Psoas muscle (tissue), 8 donors: Measurements from ENCODE around the gene CYP4B1. TPM values are rescaled to one million over a fixed set of nuclear protein-coding genes. Genes with fewer than 3 reads are reported as not detected.
"Not testable (repeated sequence)": the region's sequence is repeated elsewhere in the genome, so short reads cannot be mapped to it uniquely, and the experiment has no call there.

Experiments used
- ATAC-seq, 4 donors: fragments of 200-7000 bp; cut with Tn5 transposase; one replicate each; pipeline ENCODE4 v1.9.1; 2020; ENCODE audit warnings: moderate library complexity in 3 of 4, mild to moderate bottlenecking in 2 of 4
- DNase-seq, 2 donors: peaks; one replicate each; pipeline ENCODE4 v3.0.0-alpha.2; 2020
- H3K27ac ChIP-seq: fragments of 200-600 bp; one replicate; pipeline ENCODE4 v1.8.0; 2022
- H3K27me3 ChIP-seq, 3 donors: fragments of 200-600 bp in 1 of 3; one replicate each; pipeline versions ENCODE4 v1.6.1 to v1.8.0; 2013 to 2022; ENCODE audit warnings: low read length in 2 of 3, mild to moderate bottlenecking in 2 of 3, moderate library complexity in 1 of 3; ENCODE audit not compliant: insufficient read depth in 3 of 3
- H3K36me3 ChIP-seq, 2 donors: fragments of 200-600 bp in 1 of 2; one replicate each; pipeline versions ENCODE4 v1.6.1 to v1.8.0; 2013 to 2022; ENCODE audit warnings: low read depth in 1 of 2, mild to moderate bottlenecking in 1 of 2, moderate library complexity in 1 of 2; ENCODE audit not compliant: insufficient read depth in 1 of 2
- H3K4me1 ChIP-seq: fragments of 200-600 bp; one replicate; pipeline ENCODE4 v1.8.0; 2022
- H3K4me3 ChIP-seq: fragments of 200-600 bp; one replicate; pipeline ENCODE4 v1.8.0; 2022; ENCODE audit warnings: mild to moderate bottlenecking
- H3K9me3 ChIP-seq: fragments of 200-600 bp; one replicate; pipeline ENCODE4 v1.8.0; 2022
- CTCF ChIP-seq: fragments of 200-600 bp; IDR thresholded peaks from one replicate; pipeline ENCODE4 v1.8.0; 2022; ENCODE audit warnings: antibody characterized with exemption
- WGBS, 3 donors: extraction: QIAGEN DNeasy Blood & Tissue Kit; methylation state at CpG; one replicate each; pipeline versions ENCODE4 v1.1.6 to v1.1.7; 2013; 5-methylcytosine and 5-hydroxymethylcytosine counted together
- intact Hi-C, 2 donors: fragments of 100-400 bp; cut with DNase I; formaldehyde crosslinking; loops; one replicate each; pipeline versions ENCODE4 v1.11.0 to v1.14.2; 2022
- polyA plus RNA-seq, 3 donors: library from polyadenylated mRNA; stranded (reverse); fragments of 200-250 nt; gene quantifications; one replicate each; pipeline ENCODE4 v1.2.3, GENCODE V29; 2013
- total RNA-seq, 4 donors: library from RNA; stranded (reverse); fragmentation: NEBNext Ultra II Directional in 2 of 4; extraction: Animal tissue kit (Norgen Biotek cat#: 25700) in 2 of 4; gene quantifications; one replicate each; pipeline versions ENCODE4 v1.2.1 to v1.2.4, GENCODE V29; 2021 to 2023
- donor health status: healthy with polysubstance abuse.
- donor health status: DM: no; HTN: no; CAD: no; lungs with moderate emphysema.
- donor health status: Bipolar disorder and iron deficiency.
- donor health status: healthy.
- donor health status: DM: yes; HTN: yes; CAD: no.
- donor health status: DM: no; HTN: no; CAD: no.
- donor health status: DM: no; HTN: no; CAD: no.
- donor health status: DM: yes; HTN: yes; CAD: no.

Gene CYP4B1
- total and polyA plus RNA-seq, 7 donors = 0.15 to 37.4 (median 21.9) TPM

DNA sequence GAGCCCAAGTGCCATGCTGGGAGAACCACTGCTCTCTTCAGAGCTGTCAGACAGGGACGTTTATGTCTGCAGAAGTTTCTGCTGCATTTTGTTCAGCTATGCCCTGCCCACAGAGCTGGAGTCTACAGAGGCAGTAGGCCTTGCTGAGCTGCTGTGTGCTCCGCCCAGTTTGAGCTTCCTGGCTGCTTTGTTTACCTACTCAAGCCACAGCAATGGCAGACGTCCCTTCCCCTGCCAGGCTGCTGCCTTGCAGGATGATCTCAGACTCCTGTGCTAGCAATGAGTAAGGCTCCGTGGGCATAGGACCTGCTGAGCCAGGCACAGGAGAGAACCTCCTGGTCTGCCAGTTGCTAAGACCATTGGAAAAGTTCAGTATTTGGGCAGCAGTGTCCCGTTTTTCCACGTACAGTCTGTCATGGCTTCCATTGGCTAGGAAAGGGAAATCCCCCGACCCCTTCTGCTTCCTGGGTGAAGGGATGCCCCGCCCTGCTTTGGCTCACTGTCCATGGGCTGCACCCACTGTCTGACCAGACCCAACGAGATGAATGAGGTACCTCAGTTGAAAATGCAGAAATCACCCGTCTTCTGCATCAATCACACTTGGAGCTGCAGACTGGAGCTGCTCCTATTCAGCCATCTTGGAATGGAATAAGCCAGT, 31.9 kb downstream of the CYP4B1 start:
- Histone ChIP-seq H3K27ac (no peak overlapping the region), H3K36me3 (no peaks in the 10 kb centered on the region), H3K4me1 (no peaks in the 10 kb centered on the region), H3K4me3 (no peak overlapping the region), H3K27me3 (no peaks in the 10 kb centered on the region), H3K9me3 (no peaks in the 10 kb centered on the region)
- DNase-seq (no peak), ATAC-seq (no peak)
- intact Hi-C loops = no loop called here
- no peak for TF ChIP-seq CTCF
- 62 to 65% (median 64%) methylated on average over 10 of the region's 10 CpGs for WGBS, 3 donors

- intact Hi-C loops, H3K4me3 ChIP-seq, ATAC-seq, H3K9me3 ChIP-seq, H3K4me1 ChIP-seq, H3K27me3 ChIP-seq, H3K36me3 ChIP-seq, H3K27ac ChIP-seq, DNase-seq: not testable (repeated sequence)
- 69 to 85% (median 76%) methylated on average over 6 of the region's 6 CpGs for WGBS, 3 donors
Observed at GRCh38 chr1:46835469-46835868, 36.6 kb downstream of the CYP4B1 start.

- whole genome bisulfite sequencing, 3 donors = 66 to 85% (median 83%) methylated on average over 9 of the region's 9 CpGs
- H3K36me3 ChIP-seq, DNase-seq, H3K4me3 ChIP-seq, ATAC-seq, H3K27ac ChIP-seq, H3K9me3 ChIP-seq, H3K4me1 ChIP-seq, H3K27me3 ChIP-seq, intact Hi-C loops: not testable (repeated sequence)
Observed at GRCh38 chr1:46846386-46846785, 47.5 kb downstream of the CYP4B1 start.

GRCh38 chr1:46857660-46858065, 58.8 kb downstream of the CYP4B1 start:
- H3K4me1 ChIP-seq, intact Hi-C loops: not testable (repeated sequence)

GRCh38 chr1:46862348-46862747, 63.5 kb downstream of the CYP4B1 start:
- DNase-seq = no peak
- Histone ChIP-seq H3K9me3 (peaks cover 10% of the 10 kb centered on the region), H3K4me3 (no peak overlapping the region), H3K36me3 (no peaks in the 10 kb centered on the region), H3K27me3 (no peaks in the 10 kb centered on the region), H3K27ac (no peak overlapping the region), H3K4me1 (no peaks in the 10 kb centered on the region)
- no peak for TF ChIP-seq CTCF
- WGBS, 3 donors = 88 to 96% (median 91%) methylated on average over 2 of the region's 2 CpGs
- intact Hi-C loops = no loop called here
- ATAC-seq = no peak

More at GRCh38 chr1:46857660-46858065, 58.8 kb downstream of the CYP4B1 start:
- not testable (repeated sequence) for ATAC-seq, H3K9me3 ChIP-seq, H3K36me3 ChIP-seq, H3K27ac ChIP-seq, DNase-seq, H3K27me3 ChIP-seq, H3K4me3 ChIP-seq
- 59 to 64% (median 60%) methylated on average over 8 of the region's 8 CpGs for WGBS, 3 donors

Other genes with a start within 250 kb of the CYP4B1 start
- not detected for gene KNCN, start 247.4 kb upstream of the CYP4B1 start, total RNA-seq
- gene KNCN, start 247.4 kb upstream of the CYP4B1 start, polyA plus RNA-seq = not detected
- gene MKNK1, start 194.8 kb upstream of the CYP4B1 start, total RNA-seq = 10 to 100 TPM; 32.2 to 46.7 (median 39.9) TPM
- 10 to 100 TPM; 19.3 to 52.6 (median 23.8) TPM for gene MKNK1, start 194.8 kb upstream of the CYP4B1 start, polyA plus RNA-seq
- 10 to 100 TPM; 12.1 to 36.3 (median 28.5) TPM for gene MOB3C, start 182.2 kb upstream of the CYP4B1 start, total RNA-seq
- gene MOB3C, start 182.2 kb upstream of the CYP4B1 start, polyA plus RNA-seq = 10 to 100 TPM in 2 of 3 donors, 1 to 10 TPM in 1; 8.7 to 17.9 (median 13.4) TPM
- gene ATPAF1, start 130.7 kb upstream of the CYP4B1 start, total RNA-seq = 100 to 1,000 TPM in 3 of 4 donors, 10 to 100 TPM in 1; 98.3 to 114 (median 107) TPM
- 100 to 1,000 TPM in 1 of 3 donors, 10 to 100 TPM in 2; 60.9 to 156 (median 82.0) TPM for gene ATPAF1, start 130.7 kb upstream of the CYP4B1 start, polyA plus RNA-seq
- not detected for gene TEX38, start 127.2 kb upstream of the CYP4B1 start, total RNA-seq
- under 1 TPM in 1 of 3 donors, not detected in 2; 0.08 TPM for gene TEX38, start 127.2 kb upstream of the CYP4B1 start, polyA plus RNA-seq
- 10 to 100 TPM; 48.4 to 63.3 (median 52.9) TPM for gene EFCAB14, start 79.9 kb upstream of the CYP4B1 start, total RNA-seq
- 10 to 100 TPM; 21.1 to 62.5 (median 24.6) TPM for gene EFCAB14, start 79.9 kb upstream of the CYP4B1 start, polyA plus RNA-seq
- not detected for gene CYP4A11, start 142.4 kb downstream of the CYP4B1 start, total RNA-seq
- gene CYP4A11, start 142.4 kb downstream of the CYP4B1 start, polyA plus RNA-seq = under 1 TPM in 1 of 3 donors, not detected in 2; 0.01 TPM
- 1 to 10 TPM in 3 of 4 donors, under 1 TPM in 1; 0.54 to 2.3 (median 1.4) TPM for gene CYP4X1, start 224.6 kb downstream of the CYP4B1 start, total RNA-seq
- gene CYP4X1, start 224.6 kb downstream of the CYP4B1 start, polyA plus RNA-seq = 1 to 10 TPM in 1 of 3 donors, under 1 TPM in 2; 0.78 to 1.3 (median 0.79) TPM